GM12878 (cell line): Measurements from ENCODE around the gene RPGRIP1. TPM values are rescaled to one million over a fixed set of nuclear protein-coding genes. Genes with fewer than 3 reads are reported as not detected.

ENCODE experiments used
- ATAC-seq: fragments of 200-7000 bp; cut with Tn5 transposase; 3 replicates; pipeline ENCODE4 v1.9.1; 2020; ENCODE audit warnings: mild to moderate bottlenecking, moderate library complexity
- BruUV-seq: library from RNA; stranded (reverse); fragments of 400-500 nt; replicated peaks from 2 replicates; lab custom pipeline; 2021; lab: Mats Ljungman, UMichigan
- CTCF ChIA-PET: fragments of 300-600 bp; sonication (Branson Sonifier 250); formaldehyde crosslinking; extraction: SDS; loops from one replicate; lab custom pipeline; 2021; ENCODE audit warnings: inconsistent platforms; lab: Yijun Ruan, JAX
- POLR2A ChIA-PET: fragments of 350-600 bp; formaldehyde crosslinking; extraction: SDS; loops from one replicate; lab custom pipeline; 2021; ENCODE audit warnings: inconsistent platforms; lab: Charles Lee
- RAD21 ChIA-PET: fragments of 300-600 bp; sonication (Branson Sonifier 250); formaldehyde crosslinking; loops from one replicate; lab custom pipeline; 2023; ENCODE audit warnings: antibody characterized with exemption; ENCODE audit not compliant: unreplicated experiment; lab: Charles Lee
- SMC1A ChIA-PET: fragments of 300-600 bp; sonication (Branson Sonifier 250); formaldehyde crosslinking; loops from one replicate; lab custom pipeline; 2023; ENCODE audit not compliant: unreplicated experiment, uncharacterized antibody; lab: Charles Lee
- DNase-seq: peaks from one replicate; pipeline ENCODE4 v3.0.0-alpha.2; 2011; ENCODE audit warnings: low read depth, low spot score
- FAIRE-seq: peaks from 3 replicates; lab custom pipeline; 2011; peaks lifted over from hg19 to GRCh38; lab: Jason Lieb, UNC
- H2AFZ ChIP-seq: 2 replicates; pipeline ENCODE4 v1.6.0; 2011; ENCODE audit warnings: low read depth, low read length, control low read depth; ENCODE audit not compliant: control insufficient read depth
- H3K27ac ChIP-seq: 2 replicates; pipeline ENCODE4 v1.5.1; 2011; ENCODE audit warnings: control low read depth; ENCODE audit not compliant: control insufficient read depth, insufficient read depth
- H3K27me3 ChIP-seq, 2 experiments: replicated peaks in 1 of 2; 2 replicates each; pipeline versions ENCODE4 v1.6.0 to v1.6.1; 2011; ENCODE audit warnings: low read length in 1 of 2; ENCODE audit not compliant: control insufficient read depth in 2 of 2, insufficient read depth in 2 of 2
- H3K36me3 ChIP-seq, 2 experiments: 2 replicates each; pipeline ENCODE4 v1.5.1; 2011; ENCODE audit warnings: low read length in 1 of 2; ENCODE audit not compliant: control insufficient read depth in 2 of 2, insufficient read depth in 2 of 2
- H3K4me1 ChIP-seq: 2 replicates; pipeline ENCODE4 v1.6.1; 2011; ENCODE audit warnings: mild to moderate bottlenecking, low read length, moderate library complexity, mixed read lengths; ENCODE audit not compliant: control insufficient read depth, insufficient read depth
- H3K4me2 ChIP-seq: 2 replicates; pipeline ENCODE4 v1.6.0; 2011; ENCODE audit warnings: control low read depth; ENCODE audit not compliant: control insufficient read depth, insufficient read depth
- H3K4me3 ChIP-seq: fragments of 200-600 bp; sonication (generic); 2 replicates; pipeline ENCODE4 v1.5.1; 2016
- H3K79me2 ChIP-seq: 2 replicates; pipeline ENCODE4 v1.6.0; 2011; ENCODE audit warnings: low read length; ENCODE audit not compliant: control insufficient read depth, insufficient read depth
- H3K9ac ChIP-seq: 2 replicates; pipeline ENCODE4 v1.8.0; 2011; ENCODE audit warnings: low read length, control low read depth, mixed read lengths; ENCODE audit not compliant: control insufficient read depth, insufficient read depth
- H3K9me3 ChIP-seq: replicated peaks from 3 replicates; pipeline ENCODE4 v1.5.1; 2011; ENCODE audit warnings: mild to moderate bottlenecking, low read length; ENCODE audit not compliant: control insufficient read depth, insufficient read depth
- H4K20me1 ChIP-seq: 2 replicates; pipeline ENCODE4 v1.6.0; 2011; ENCODE audit not compliant: control insufficient read depth, insufficient read depth
- POLR2AphosphoS5 ChIP-seq: IDR thresholded peaks from 2 replicates; pipeline ENCODE4 v1.6.1; 2011; ENCODE audit warnings: mild to moderate bottlenecking, low read length, inconsistent platforms
- ZNF592 ChIP-seq: fragments of 450-650 bp; IDR thresholded peaks from 2 replicates; pipeline ENCODE4 v1.6.1; 2017; ENCODE audit warnings: mild to moderate bottlenecking, moderate library complexity
- whole genome bisulfite sequencing: methylation state at CpG from one replicate; pipeline ENCODE4 v1.1.6; 2016; ENCODE audit warnings: low lambda C conversion rate; ENCODE audit not compliant: insufficient replicate concordance, insufficient coverage; ENCODE audit errors: missing lambda C conversion rate; 5-methylcytosine and 5-hydroxymethylcytosine counted together
- in situ Hi-C: fragments of 300-500 bp; cut with MboI; formaldehyde crosslinking; loops from 9 replicates; pipeline ENCODE4 v1.14.3; 2018; ENCODE audit warnings: mixed read lengths
- intact Hi-C: fragments of 100-400 bp; cut with micrococcal nuclease; formaldehyde crosslinking; loops from one replicate; pipeline ENCODE4 v1.14.2; 2022; ENCODE audit not compliant: unreplicated experiment
- polyA plus RNA-seq, 11 experiments: library from polyadenylated mRNA; depleted of rRNA in 4 of 11; unstranded in 6 of 11; stranded (reverse) in 5 of 11; fragments of >200 nt; fragmentation: Nextera tagmentation in 4 of 11; fragmentation: Illumina TruSeq in 1 of 11; extraction: Ambion mirVana in 4 of 11; extraction: Trizol in 1 of 11; gene quantifications; 1 replicate in 1 of 11; 2 replicates in 10 of 11; pipeline versions ENCODE4 v1.2.1 to v1.2.3, GENCODE V29; 2011 to 2016; ENCODE audit warnings: inconsistent platforms in 2 of 11, missing spikeins in 2 of 11, low read depth in 1 of 11
- total RNA-seq, 4 experiments: library from RNA; depleted of rRNA in 3 of 4; stranded (reverse); fragments of >200 nt in 3 of 4; fragmentation: Illumina TruSeq in 1 of 4; extraction: Trizol in 1 of 4; gene quantifications; 2 replicates each; pipeline versions ENCODE4 v1.2.1 to v1.2.3, GENCODE V29; 2013 to 2021

The RPGRIP1 gene
- total and polyA plus RNA-seq, 10 of the 15 experiments (the other 5 are each of a cell fraction or from before 2014, with no cell fraction given) = 0.07 to 1.1 (median 0.30) TPM; not detected in 1

- WGBS = 88% methylated on average over 8 of the region's 8 CpGs
- FAIRE-seq (no peak), ATAC-seq (no peak), DNase-seq (no peak)
- no TSS peak for BruUV-seq
- ChIA-PET RAD21 (no interaction called here), CTCF (interaction anchor here (1.0 kb wide), 1 partner anchor 13 kb away, joined by 3 read pairs; no protein-coding TSS in a partner anchor), SMC1A (no interaction called here), POLR2A (no interaction called here)
- Histone ChIP-seq H3K9me3 (no peaks in the 10 kb centered on the region), H3K4me3 (no peak overlapping the region), H3K9ac (no peak overlapping the region), H2AFZ (no peak overlapping the region), H3K4me2 (no peak overlapping the region), H3K36me3 (peaks cover 12 to 42% of the 10 kb centered on the region in 2 experiments), H3K79me2 (peaks cover 85% of the 10 kb centered on the region), H3K27me3 (no peaks in the 10 kb centered on the region), H3K27ac (no peak overlapping the region), H3K4me1 (no peaks in the 10 kb centered on the region), H4K20me1 (peaks cover 6% of the 10 kb centered on the region)
- TF ChIP-seq ZNF592 = no peak
- 0 out of 2 replicates have a peak, but pooled peaks have one; percentile 31 for TF ChIP-seq POLR2AphosphoS5
- intact Hi-C loops = no loop called here
- in situ Hi-C loops = no loop called here
These were observed 31.0 kb upstream of the RPGRIP1 start for GRCh38 chr14:21248739-21249411.
